Stimulated activated CD4-positive, alpha-beta T cell treated with anti-CD3 and anti-CD28 coated beads, Interleukin-15, amount 100 ng/mL, for 24 hours (primary cell): ENCODE results near the gene SPSB1.

Experiments
- DNase-seq: peaks from one replicate; pipeline ENCODE4 v3.0.0-alpha.2; 2020

The SPSB1 gene

DNA sequence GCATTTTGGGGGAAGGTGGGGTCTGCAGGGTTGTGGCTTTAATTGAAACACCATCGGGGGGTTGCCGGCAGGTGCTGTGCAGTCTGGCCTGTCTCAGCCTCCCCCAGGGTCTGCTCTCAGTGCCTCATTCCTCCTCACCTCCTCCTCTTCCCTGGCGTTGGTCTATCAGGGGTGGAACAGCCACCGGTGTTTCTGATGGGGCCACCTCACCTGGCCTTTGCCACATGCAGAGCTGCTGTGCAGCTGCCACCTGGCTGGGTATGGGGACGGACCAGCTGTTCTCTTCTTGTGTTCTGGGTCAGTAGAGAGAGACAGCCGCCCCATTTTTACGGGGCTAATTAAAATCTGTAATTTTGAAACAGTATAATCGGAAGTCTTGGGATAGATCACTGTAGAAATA lies 53.9 kb downstream of the SPSB1 start:
- DNase-seq, result no peak

DNA sequence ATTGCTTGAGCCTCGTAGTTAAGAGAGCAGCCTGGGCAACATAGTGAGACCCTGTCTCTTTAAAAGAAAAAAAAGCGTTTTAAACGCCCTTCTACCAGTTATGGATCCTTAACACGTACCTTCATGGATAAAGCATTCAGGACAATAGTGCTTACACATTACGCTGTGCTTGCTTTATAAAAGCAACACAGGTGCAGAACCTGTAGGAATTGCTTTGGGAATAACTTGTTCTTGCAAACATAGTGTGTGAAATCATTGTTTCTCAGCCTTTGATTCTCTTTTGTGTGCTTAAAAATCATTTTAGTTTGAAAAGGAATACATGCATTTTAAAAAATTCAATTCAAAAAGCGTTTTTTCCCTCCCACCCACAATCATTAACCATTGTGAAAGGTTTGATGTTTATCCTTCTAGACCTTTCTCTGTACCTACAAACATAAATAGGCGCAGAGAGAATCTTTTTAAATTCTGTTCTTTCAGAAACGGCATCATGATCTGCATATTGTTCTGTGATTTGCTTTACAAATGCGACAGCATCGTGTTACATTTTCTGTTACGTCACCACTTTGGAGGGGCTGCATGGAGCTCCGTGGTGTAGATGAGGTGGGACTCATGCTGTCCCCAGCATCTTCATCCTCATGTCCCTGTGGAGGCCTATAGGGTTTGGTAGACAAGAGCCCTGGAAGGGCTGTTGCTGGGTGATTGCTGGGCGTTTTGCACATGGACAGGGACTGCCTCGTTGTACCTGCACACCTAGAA lies 54.6 kb downstream of the SPSB1 start:
- no peak for DNase-seq

- DNase-seq, result no peak
Measured at GRCh38 chr1:9349331-9349851, 56.7 kb downstream of the SPSB1 start.

GRCh38 chr1:9350013-9350908 lies 57.6 kb downstream of the SPSB1 start:
- DNase-seq, result no peak

GRCh38 chr1:9350960-9351359 lies 58.3 kb downstream of the SPSB1 start:
- DNase-seq, result no peak

DNA sequence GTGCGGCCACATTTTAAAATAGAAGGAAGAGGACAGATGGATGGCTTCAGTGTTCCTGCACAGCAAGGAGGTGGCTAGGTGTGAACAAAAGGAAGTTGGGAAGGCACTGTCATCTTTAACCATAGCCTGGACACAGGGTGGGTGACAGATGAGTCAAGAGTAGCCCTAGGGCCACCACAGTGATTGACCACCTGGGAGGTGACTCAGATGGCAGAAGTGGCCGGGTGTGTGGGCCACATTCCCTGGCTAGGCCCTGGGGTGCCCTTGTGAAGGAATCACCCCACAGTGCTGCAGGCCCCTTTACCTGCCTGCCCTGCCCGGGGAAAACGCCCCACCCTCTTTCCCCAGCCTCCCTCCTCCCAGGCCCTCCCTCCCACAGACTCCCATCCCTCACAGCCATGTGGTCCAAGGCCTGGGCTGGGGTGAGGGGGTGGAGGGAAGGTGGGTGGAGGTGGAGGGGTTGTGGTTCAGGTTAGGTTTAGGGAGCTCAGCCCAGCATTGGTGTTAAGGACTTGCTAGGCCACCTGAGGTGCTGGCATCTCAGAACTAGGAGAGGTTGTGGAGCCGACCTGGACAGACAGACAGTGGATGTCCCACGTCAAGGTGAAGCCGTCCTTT lies 59.1 kb downstream of the SPSB1 start:
- no peak for DNase-seq

DNA sequence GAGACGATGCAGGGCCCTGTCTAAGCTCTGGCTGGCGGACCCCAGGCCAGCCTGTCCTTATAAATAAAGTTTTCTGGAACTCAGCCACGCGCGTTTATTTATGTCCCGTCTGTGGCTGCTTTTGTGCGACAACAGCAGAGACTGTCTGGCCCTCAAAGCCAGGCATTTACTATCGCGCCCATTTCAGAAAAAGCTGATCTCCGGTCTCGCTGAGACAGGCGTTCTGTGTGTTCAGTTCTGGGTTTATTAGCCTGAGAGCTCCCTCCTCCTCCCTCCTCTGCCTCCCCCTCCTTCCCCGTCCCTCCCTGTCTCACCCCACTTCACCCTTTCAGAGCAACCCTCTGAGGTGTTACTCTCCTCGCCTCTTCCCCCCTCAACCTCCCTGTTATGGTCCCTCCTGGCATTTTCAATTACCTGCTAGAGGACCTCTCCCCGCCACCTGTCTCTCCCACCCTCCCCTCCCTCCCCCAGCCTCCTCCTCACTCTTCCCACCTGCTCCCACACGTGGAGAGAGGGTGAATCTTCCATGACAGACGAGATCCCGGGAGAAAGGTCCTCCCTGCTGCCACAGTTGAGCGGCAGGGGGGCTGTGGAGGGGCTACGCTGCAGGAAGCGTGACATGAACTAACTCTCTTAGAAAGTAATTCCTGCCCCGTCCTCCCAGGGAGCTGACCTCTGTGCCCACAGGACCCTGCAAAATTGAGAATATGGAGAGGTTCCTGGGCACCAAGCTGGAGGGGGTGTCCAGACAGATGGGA lies 59.9 kb downstream of the SPSB1 start:
- no peak for DNase-seq

DNA sequence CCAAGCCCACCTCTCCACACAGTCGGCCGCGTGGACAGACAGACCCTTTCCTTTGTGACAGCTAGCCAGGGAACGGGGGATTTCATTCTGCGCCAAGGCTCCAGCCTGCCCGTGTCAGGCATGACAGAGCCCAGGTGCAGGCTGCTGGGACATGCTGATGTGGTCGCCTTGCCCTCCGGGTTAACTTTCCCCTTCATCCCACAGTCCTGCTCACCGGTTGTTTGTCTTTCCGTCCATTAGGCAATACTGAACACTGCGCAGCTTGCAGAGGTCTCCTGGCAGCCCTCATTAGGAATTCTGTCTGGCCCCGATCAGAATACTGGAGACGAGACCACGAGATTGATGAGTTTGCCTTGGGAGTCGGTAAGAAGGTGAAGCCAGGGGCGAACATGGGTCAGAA lies 62.8 kb downstream of the SPSB1 start:
- no peak for DNase-seq

DNA sequence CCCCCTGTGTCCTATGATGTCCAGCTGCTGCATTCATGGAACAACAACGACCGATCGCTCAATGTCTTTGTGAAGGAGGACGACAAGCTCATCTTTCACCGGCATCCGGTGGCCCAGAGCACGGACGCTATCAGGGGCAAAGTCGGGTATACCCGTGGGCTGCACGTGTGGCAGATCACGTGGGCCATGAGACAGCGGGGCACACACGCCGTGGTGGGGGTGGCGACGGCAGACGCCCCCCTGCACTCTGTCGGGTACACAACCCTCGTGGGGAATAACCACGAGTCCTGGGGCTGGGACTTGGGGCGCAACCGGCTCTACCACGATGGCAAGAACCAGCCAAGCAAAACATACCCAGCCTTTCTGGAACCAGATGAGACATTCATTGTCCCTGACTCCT lies 63.3 kb downstream of the SPSB1 start:
- DNase-seq, result no peak

DNA sequence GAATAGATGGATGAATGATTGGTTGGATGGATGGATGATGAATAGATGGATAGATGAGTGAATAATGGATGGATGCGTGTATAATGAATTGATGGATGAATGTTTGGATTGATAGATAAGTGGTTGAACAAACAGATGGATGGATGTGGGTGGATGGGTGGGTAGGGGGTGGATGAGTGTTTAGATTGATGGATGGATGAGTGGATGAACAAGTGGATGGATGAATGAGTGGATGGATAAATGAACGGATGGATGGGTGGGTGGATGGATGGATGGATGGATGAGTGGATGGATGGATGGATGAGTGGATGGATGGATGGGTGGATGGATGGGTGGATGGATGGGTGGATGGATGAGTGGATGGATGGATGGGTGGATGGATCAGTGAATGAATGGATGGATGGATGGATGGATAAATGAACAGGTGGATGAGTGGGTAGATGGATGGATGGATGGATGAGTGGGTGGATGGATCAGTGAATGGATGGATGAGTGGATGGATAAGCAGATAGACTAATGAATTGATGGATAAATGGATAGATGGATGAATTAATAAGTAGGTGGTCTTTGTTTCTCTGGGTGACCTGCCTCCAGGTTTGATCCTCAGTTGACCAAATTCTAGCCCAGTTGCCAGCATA lies 64.3 kb downstream of the SPSB1 start:
- DNase-seq, result no peak

- DNase-seq, result no peak
Measured at GRCh38 chr1:9357958-9358357, 65.3 kb downstream of the SPSB1 start.

- DNase-seq, result no peak
Measured at GRCh38 chr1:9360371-9361064, 67.8 kb downstream of the SPSB1 start.

GRCh38 chr1:9361630-9362260 lies 69.1 kb downstream of the SPSB1 start:
- DNase-seq, result no peak

DNA sequence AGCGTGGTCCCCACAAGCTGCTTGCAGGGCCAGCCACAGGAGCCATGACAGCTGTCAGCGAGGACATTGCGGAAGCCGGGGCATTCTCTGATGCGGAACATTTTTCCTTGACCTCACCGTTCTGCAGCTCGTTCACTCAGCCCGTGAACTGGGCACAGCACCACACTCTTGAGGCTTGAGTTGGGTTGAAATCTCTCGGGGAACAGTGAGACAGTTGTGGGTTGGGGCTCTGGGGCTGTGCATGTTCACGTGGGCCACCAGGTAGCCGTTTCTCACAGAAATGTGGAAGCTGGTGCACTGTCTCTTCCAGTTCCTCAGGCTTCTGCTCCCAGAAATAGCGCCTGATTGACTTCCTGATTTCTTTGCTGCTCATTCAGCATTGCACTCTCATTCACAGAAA lies 69.8 kb downstream of the SPSB1 start:
- DNase-seq, result no peak

- DNase-seq, result no peak
Measured at GRCh38 chr1:9363061-9363471, 70.4 kb downstream of the SPSB1 start.

DNA sequence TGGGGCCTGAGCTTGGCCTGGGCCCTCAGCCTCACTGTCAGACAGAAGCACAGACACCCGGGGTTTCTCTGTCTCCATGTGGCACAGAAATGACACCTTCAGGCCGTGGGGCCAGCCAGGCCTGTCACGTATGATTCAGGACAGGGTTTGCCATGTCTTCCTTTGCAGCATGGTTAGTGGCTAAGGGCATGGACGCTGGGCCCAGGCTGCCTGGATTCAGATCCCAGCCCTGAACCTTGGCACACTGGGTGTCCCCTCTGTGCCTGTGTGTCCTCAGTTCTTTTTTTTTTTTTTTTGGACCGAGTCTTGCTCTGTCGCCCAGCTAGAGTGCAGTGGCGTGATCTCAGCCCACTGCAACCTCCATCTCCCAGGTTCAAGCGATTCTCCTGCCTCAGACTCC lies 73.6 kb downstream of the SPSB1 start:
- DNase-seq, result no peak

- no peak for DNase-seq
Measured at GRCh38 chr1:9366943-9367780, 74.5 kb downstream of the SPSB1 start.

GRCh38 chr1:9367806-9368205 lies 75.1 kb downstream of the SPSB1 start:
- DNase-seq, result no peak

DNA sequence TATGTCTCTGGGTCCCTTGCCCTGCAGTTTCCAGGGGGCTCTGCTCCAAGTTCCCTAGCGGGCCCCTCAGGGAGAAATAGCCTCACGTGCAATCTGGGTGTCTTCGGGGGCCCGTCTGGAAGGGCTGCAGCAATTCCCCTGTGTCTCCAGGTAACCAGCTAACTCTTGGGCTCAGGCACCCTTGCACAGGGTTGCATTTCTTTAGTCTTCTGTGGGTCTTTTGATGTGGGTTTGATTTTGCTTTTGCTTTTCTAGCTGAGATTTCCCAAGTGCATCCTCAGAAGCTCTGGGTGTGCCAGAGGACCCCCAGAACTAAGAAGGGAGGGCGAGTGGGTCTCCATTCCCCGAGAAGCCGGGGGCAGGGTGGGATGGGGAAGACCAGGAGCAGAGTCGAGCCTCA lies 75.7 kb downstream of the SPSB1 start:
- no peak for DNase-seq
